ENCODE data around the gene SLC4A3.

GRCh38 chr2:219648963-219649362, 21.5 kb downstream of the SLC4A3 start:
- no peak for TF ChIP-seq HBP1 (CRISPR knock-in tag; IDR thresholded peaks at IDR 0.05; ENCODE audit: low read depth)
- TF ChIP-seq POLR2G (IDR thresholded peaks at IDR 0.05; ENCODE audit: low read depth, low read length): no peak
- TF ChIP-seq ZBTB33 (CRISPR knock-in tag; IDR thresholded peaks at IDR 0.05): no peak
- no peak for TF ChIP-seq ZNF274 (CRISPR knock-in tag; IDR thresholded peaks at IDR 0.05)
- TF ChIP-seq RXRA (CRISPR knock-in tag; IDR thresholded peaks at IDR 0.05): no peak
- no peak for TF ChIP-seq NBN (conservative IDR thresholded peaks at IDR 0.05)
- no peak for TF ChIP-seq ZSCAN5A (CRISPR knock-in tag; IDR thresholded peaks at IDR 0.05; ENCODE audit: borderline replicate concordance)
- TF ChIP-seq FOSL2 (CRISPR knock-in tag; IDR thresholded peaks at IDR 0.05): no peak
- no peak for TF ChIP-seq SMAD9 (CRISPR knock-in tag; IDR thresholded peaks at IDR 0.05)
- TF ChIP-seq POLR2A (IDR thresholded peaks at IDR 0.05; ENCODE audit: insufficient read depth in 1 of 2, low read depth in 2 of 2, low read length in 2 of 2): no peak
- no peak for TF ChIP-seq CTCF (CRISPR knock-in tag; IDR thresholded peaks at IDR 0.05)
- no peak for TF ChIP-seq FOXM1 (CRISPR knock-in tag; IDR thresholded peaks at IDR 0.05)
